Mammary epithelial cell (primary cell): Measurements from ENCODE around the gene ZSWIM1.

ENCODE experiments used
- EZH2 ChIP-seq: IDR thresholded peaks from 2 replicates; pipeline ENCODE4 v1.6.1; 2012; ENCODE audit warnings: low read length, inconsistent platforms, borderline replicate concordance
- TF ChIP-seq, protein P1 (sequence below), 2 donors: IDR thresholded peaks in 1 of 2; conservative IDR thresholded peaks in 1 of 2; 2 replicates each; pipeline ENCODE4 v1.5.1; 2011 to 2012; ENCODE audit warnings: inconsistent platforms in 2 of 2, low read length in 2 of 2, mild to moderate bottlenecking in 2 of 2, control low read depth in 1 of 2, low read depth in 1 of 2; ENCODE audit not compliant: insufficient read depth in 1 of 2; ENCODE audit errors: extremely low read depth in 1 of 2

DNA sequence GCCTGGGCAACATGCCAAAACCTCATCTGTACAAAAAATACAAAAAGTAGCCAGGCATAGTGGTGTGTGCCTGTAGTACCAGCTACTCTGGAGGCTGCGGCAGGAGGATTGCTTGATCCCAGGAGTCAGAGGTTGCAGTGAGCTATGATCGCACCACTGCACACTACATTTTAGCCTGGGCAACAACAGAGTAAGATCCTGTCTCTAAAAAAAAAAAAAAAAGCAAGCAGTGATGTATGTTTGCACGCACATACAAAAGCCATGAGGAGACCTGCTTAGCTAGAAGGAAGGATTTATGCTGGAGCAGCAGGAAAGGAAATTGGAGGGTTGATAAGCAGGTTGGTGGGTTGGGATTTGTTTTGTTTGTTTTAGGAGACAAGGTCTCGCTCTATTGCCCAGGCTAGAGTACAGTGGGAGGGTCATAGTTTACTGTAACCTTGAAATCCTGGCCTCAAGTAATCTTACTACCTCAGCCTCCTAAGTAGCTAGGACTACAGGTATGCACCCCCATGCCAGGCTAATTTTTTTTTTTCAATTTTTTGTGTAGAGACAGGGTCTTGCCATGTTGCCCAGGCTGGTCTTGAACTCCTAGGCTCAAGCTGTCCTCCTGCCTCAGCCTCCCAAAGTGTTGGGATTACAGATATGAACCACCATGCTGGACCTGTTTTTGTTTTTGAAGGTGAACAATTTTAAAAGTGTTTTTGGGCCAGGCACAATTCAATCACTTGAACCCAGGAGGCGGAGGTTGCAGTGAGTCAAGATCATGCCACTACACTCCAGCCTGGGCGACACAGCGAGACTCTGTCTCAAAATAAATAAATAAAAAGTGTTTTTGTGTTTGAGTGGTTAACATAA is 19.6 kb upstream of the ZSWIM1 start:
- TF ChIP-seq, protein P1, sequence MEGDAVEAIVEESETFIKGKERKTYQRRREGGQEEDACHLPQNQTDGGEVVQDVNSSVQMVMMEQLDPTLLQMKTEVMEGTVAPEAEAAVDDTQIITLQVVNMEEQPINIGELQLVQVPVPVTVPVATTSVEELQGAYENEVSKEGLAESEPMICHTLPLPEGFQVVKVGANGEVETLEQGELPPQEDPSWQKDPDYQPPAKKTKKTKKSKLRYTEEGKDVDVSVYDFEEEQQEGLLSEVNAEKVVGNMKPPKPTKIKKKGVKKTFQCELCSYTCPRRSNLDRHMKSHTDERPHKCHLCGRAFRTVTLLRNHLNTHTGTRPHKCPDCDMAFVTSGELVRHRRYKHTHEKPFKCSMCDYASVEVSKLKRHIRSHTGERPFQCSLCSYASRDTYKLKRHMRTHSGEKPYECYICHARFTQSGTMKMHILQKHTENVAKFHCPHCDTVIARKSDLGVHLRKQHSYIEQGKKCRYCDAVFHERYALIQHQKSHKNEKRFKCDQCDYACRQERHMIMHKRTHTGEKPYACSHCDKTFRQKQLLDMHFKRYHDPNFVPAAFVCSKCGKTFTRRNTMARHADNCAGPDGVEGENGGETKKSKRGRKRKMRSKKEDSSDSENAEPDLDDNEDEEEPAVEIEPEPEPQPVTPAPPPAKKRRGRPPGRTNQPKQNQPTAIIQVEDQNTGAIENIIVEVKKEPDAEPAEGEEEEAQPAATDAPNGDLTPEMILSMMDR (conservative IDR thresholded peaks at IDR 0.05 in 1 of 2, IDR thresholded peaks at IDR 0.05 in 1 of 2; ENCODE audit: extremely low read depth in 1 of 2, insufficient read depth in 1 of 2, low read depth in 1 of 2, low read length in 2 of 2) = no peak
- no peak for TF ChIP-seq EZH2
